ENCODE results near the gene PHOSPHO1. TPM values are rescaled to one million over a fixed set of nuclear protein-coding genes. Genes with fewer than 3 reads are reported as not detected.

The PHOSPHO1 gene
- total RNA-seq, 1 donor from 2014 or later, result not detected

DNA sequence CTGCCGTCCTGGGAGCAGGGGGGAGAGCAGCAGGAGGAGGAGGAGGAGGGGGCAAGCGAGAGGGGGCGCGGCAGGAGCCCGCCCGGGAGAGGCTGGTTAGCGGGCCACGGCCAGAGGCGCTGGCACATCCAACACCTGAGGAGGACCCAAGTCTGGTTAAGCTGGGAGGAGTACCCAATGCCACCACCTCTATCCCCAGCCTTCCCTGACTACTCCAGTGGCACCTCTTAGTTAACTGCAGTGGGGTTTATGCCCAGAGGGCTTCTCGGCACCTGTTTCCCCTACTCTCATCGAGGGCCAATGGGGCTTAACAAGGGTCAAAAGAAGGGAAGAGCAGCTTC, 5.6 kb downstream of the PHOSPHO1 start:
- intact Hi-C loops (cut with micrococcal nuclease), result loop anchor here (5.0 to 10.0 kb wide), 2 partner anchors 93 to 550 kb away; partner anchors contain the start of gene B4GALNT2
- Mint-ChIP-seq H3K27ac (no peak overlapping the region), H3K4me3 (peak overlapping the region; percentile 75), H3K27me3 (peaks cover 10% of the 10 kb centered on the region), H3K36me3 (ENCODE audit: low read depth) (peaks cover 7% of the 10 kb centered on the region), H3K9me3 (no peaks in the 10 kb centered on the region), H3K4me1 (peaks cover 33% of the 10 kb centered on the region)
- TF ChIP-seq, protein P1, sequence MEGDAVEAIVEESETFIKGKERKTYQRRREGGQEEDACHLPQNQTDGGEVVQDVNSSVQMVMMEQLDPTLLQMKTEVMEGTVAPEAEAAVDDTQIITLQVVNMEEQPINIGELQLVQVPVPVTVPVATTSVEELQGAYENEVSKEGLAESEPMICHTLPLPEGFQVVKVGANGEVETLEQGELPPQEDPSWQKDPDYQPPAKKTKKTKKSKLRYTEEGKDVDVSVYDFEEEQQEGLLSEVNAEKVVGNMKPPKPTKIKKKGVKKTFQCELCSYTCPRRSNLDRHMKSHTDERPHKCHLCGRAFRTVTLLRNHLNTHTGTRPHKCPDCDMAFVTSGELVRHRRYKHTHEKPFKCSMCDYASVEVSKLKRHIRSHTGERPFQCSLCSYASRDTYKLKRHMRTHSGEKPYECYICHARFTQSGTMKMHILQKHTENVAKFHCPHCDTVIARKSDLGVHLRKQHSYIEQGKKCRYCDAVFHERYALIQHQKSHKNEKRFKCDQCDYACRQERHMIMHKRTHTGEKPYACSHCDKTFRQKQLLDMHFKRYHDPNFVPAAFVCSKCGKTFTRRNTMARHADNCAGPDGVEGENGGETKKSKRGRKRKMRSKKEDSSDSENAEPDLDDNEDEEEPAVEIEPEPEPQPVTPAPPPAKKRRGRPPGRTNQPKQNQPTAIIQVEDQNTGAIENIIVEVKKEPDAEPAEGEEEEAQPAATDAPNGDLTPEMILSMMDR (IDR thresholded peaks at IDR 0.05), result no peak
- ATAC-seq (ENCODE audit: low read depth) (no peak), DNase-seq (no peak)
- POLR2A ChIA-PET, result interaction anchor here (1.5 to 8.7 kb wide), 2 partner anchors 15 to 33 kb away, joined by 10 to 91 read pairs; partner anchors contain the start of genes ABI3 and GNGT2
- CTCF ChIA-PET, result interaction anchor here (0.6 to 7.2 kb wide), 5 partner anchors 14 to 192 kb away, joined by 3 to 197 read pairs (median 4); partner anchors contain the start of genes ABI3 and GNGT2

DNA sequence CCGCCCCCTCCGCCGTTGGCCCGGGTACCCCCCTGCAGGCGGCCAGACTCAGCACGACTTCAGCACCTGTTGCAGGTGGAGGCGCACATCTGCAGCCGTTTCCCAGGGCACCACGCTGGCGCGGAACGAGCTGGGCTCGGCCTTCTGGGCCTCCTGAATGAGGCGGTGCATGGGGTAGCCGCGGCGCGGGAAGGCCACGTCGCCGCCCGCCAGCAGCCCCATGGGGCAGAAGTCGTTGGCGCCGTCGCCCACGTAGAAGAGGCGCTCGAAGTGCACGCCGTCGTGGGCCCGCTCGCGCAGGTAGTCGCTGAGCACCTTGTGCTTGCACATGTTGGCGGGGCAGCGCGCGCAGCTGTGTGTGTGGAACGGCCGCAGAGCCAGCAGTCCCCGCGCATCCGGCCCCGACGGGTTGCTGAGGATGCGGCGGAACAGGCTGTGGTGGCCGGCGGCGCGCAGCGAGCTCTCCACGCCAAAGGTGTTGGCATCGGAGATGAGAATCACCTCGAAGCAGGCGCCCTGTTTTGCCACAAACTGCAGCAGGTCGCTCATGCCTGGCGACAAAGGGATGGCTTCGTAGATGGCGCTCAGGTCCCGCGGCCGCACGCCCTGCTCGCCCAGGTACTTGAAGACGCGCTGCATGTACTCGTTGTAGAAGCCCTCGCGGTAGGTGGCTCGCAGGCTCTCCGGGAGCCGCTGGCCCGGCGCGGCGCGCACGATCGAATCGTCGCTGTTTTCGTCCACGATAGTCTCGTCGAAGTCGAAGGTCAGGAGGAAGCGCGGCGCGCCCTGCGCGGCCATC, 6.2 kb downstream of the PHOSPHO1 start:
- H3K36me3 Mint-ChIP-seq (ENCODE audit: low read depth), result peaks cover 7% of the 10 kb centered on the region
- no peak overlapping the region for H3K27ac Mint-ChIP-seq
- peak; percentile 23 for ATAC-seq (ENCODE audit: low read depth)
- TF ChIP-seq, protein P1 (IDR thresholded peaks at IDR 0.05), result no peak
- peaks cover 7% of the 10 kb centered on the region for H3K27me3 Mint-ChIP-seq
- DNase-seq, result peak; percentile 49
- peak overlapping the region; percentile 75 for H3K4me3 Mint-ChIP-seq
- ChIA-PET CTCF (interaction anchor here (0.6 to 7.2 kb wide), 7 partner anchors 9 to 550 kb away, joined by 3 to 197 read pairs (median 4); partner anchors contain the start of genes ABI3 and GNGT2), POLR2A (interaction anchor here (0.6 to 8.7 kb wide), 3 partner anchors 15 to 48 kb away, joined by 3 to 91 read pairs (median 10); partner anchors contain the start of genes ABI3 and GNGT2)
- H3K9me3 Mint-ChIP-seq, result no peaks in the 10 kb centered on the region
- intact Hi-C loops (cut with micrococcal nuclease), result loop anchor here (10.0 kb wide), 1 partner anchor 550 kb away; no protein-coding TSS in a partner anchor
- peaks cover 34% of the 10 kb centered on the region for H3K4me1 Mint-ChIP-seq

DNA sequence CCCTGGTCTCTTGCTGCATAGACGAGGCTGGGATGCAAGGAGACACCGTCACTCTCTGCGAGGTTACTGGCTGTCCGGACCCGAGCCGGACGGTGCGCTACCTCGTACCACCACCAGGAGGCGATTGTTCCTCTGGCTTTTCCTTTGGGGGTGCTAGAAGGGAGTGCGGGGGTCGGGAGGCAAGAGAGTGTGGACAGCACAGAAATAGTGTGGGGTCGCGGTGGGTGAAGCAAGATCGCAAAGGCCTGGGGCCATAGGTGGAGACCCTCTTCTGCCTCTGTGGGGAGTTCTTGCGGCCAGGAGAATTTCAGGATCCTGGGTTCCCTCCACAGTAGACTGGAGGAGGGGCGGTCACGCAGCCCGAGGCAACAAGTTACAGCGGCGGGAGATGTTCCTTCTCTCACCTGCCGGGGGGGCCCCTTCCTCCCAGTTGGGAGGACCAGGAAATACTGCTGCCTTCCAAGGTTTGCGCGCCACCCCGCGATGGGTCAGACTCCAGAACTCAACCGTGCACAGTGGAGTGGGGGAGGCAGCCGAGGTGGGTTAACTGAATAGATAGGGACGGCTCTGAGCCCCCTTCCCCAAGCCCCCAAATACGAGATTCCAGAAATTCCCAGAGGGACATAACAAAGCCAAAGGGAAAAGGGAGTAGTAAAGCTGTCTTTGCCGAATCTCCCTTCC, 6.9 kb downstream of the PHOSPHO1 start:
- H3K27ac Mint-ChIP-seq, result peak overlapping the region; percentile 41
- ChIA-PET CTCF (interaction anchor here (0.6 to 7.2 kb wide), 6 partner anchors 8 to 549 kb away, joined by 3 to 197 read pairs (median 4); partner anchors contain the start of genes ABI3 and GNGT2), POLR2A (interaction anchor here (0.6 to 8.7 kb wide), 4 partner anchors 14 to 47 kb away, joined by 3 to 91 read pairs (median 20); partner anchors contain the start of genes ABI3 and GNGT2)
- peak overlapping the region; percentile 79 for H3K4me3 Mint-ChIP-seq
- H3K9me3 Mint-ChIP-seq, result no peaks in the 10 kb centered on the region
- ATAC-seq (ENCODE audit: low read depth) (peak; percentile 23), DNase-seq (peak; percentile 67)
- peaks cover 42% of the 10 kb centered on the region for H3K4me1 Mint-ChIP-seq
- H3K27me3 Mint-ChIP-seq, result peaks cover 6% of the 10 kb centered on the region
- intact Hi-C loops (cut with micrococcal nuclease), result loop anchor here (1.0 to 10.0 kb wide), 2 partner anchors 43 to 549 kb away; no protein-coding TSS in a partner anchor
- peaks cover 9% of the 10 kb centered on the region for H3K36me3 Mint-ChIP-seq (ENCODE audit: low read depth)
- TF ChIP-seq, protein P1 (IDR thresholded peaks at IDR 0.05), result no peak

DNA sequence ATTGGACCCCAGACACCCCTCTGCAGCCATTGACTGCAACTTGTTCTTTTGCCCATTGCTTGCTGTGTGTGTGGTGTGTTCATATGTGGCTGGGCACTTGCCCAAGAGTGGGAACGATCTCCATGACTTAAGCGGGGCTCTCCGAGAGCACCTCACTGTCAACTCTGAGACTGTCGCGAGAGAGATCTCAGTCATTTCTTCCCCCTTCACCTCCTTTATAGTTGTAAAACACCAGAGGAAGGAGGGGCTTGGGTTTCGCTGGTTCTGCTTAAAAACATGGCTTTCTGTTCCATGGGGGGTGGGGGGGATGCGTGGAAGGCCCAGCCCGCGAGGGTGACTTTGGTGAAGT, 7.4 kb downstream of the PHOSPHO1 start:
- Mint-ChIP-seq H3K4me1 (peaks cover 47% of the 10 kb centered on the region), H3K36me3 (ENCODE audit: low read depth) (peaks cover 9% of the 10 kb centered on the region), H3K27ac (peak overlapping the region; percentile 41), H3K9me3 (no peaks in the 10 kb centered on the region), H3K4me3 (peak overlapping the region; percentile 79), H3K27me3 (peaks cover 6% of the 10 kb centered on the region)
- ATAC-seq (ENCODE audit: low read depth), result no peak
- ChIA-PET CTCF (interaction anchor here (1.2 to 7.0 kb wide), 3 partner anchors 19 to 42 kb away, joined by 3 to 91 read pairs (median 22); no protein-coding TSS in a partner anchor), POLR2A (interaction anchor here (2.1 to 2.8 kb wide), 2 partner anchors 11 to 30 kb away, joined by 6 to 29 read pairs; no protein-coding TSS in a partner anchor)
- no peak for DNase-seq
- TF ChIP-seq, protein P1 (IDR thresholded peaks at IDR 0.05), result no peak
- intact Hi-C loops (cut with micrococcal nuclease), result loop anchor here (1.0 to 10.0 kb wide), 2 partner anchors 43 to 548 kb away; no protein-coding TSS in a partner anchor
